NCI-H345 treated with DMSO at 0.1 percent for 48 hours (cell line): Measurements from ENCODE around the gene RSPH9.
A peak's percentile ranks its signal among the peaks of the same experiment; 100 is the strongest.
"Not testable (repeated sequence)": the region's sequence is repeated elsewhere in the genome, so short reads cannot be mapped to it uniquely, and the experiment has no call there.

Source experiments
- DNase-seq: peaks from one replicate; lab custom pipeline; 2025; ENCODE audit not compliant: unreplicated experiment; lab: John Stamatoyannopoulos, UW

Gene RSPH9

DNA sequence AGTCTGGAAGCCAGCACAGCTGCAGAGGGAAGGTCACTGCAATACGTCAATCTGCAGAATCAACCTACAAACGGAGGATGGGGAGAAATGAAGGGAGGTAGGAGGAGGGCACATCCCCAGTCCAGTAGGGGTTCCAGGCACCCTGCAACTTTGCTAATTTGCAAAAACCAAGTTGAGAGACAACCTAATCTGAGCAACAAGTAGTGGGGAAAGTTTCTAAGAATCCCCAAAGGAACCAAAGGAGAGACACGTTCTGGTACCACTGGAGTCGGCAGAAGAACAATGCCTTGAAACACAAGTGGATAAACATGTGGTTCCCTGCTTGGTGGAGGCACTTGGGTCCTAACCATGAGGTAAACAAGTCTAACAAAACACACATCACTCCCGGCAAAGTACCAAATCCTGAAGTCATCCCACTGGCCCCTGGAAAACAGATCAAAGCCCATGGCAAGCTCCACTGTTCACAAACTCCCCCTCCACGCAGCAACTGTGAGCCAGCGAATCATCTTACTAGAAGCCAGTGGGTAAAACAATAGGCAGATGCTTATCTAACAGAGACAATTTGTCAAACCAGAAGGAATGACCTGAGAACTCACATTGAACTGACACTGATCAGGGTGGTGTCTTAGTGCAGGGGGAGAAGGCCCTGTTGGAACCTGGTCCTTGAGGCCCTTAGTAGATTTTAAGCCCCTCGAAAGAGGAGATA, 38.0 kb downstream of the RSPH9 start:
- no peak for DNase-seq

- DNase-seq, result no peak
Measured at GRCh38 chr6:43683708-43684455, 39.0 kb downstream of the RSPH9 start.

DNA sequence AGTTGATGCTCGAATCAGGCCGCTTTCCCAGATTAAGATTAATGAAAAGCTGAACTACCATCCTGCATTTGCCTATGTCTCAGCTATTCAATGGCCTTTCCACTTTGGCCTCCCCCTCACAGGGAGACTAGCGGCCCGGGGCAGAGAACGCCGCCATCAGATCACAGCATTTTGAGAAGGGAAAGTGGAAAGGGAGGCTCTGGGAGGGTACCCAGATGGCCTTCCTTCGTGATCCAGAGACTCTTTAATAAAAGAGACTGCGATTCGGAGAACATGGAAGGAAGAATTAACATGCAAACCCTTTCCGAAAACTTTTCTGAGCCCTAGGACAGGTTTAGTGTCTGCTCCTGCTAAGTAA, 42.2 kb downstream of the RSPH9 start:
- DNase-seq, result no peak

DNA sequence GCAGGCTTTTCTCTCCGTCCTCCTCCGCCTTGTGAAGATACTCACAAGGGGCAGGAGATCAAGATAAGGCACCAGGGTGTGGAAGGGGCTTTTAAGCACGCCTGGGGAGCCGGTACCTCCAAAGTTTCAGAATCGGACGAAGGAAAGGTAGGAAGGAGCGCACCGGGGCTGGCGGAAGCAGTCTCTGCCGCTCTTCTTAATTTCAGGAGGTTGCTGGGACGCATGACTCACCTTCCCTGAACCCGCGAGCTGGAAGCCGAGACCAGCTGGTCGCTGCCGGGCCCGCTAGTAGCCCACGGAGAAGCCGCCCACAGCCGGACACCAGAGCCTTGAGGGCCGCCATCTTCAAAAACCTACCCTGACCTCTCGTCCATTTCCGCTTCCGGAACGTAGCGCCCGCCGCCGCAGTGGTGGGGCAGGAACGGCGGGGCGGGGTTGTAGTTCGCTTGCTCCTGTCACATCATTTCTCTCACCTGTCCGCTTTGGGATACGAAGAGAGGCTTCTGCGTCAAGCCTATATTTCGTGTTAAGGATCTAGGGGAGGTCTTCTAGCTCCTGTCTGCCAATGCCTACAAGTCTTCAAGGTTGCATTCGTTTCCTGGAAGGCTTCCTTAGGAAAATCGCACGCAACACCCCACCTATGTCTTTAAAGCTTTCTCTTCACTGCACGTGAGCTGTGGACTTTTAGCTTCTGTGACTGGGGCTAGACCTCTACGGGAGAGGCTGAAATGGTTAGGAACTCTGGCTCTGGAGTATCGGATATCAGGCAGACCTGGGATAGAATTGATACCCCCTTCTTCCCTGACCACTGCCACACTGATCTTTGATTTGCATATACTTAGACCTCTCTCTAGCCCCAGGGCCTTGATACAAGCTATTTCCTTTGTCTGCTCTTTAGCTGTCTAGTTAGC, 42.9 kb downstream of the RSPH9 start, which contains the start of gene MRPS18A:
MRPS18A (minus strand) TSS at position 355 of the 911 bp plus-strand sequence; CDS start at position 343, 12 bp downstream.
- peak; percentile 82 for DNase-seq

DNA sequence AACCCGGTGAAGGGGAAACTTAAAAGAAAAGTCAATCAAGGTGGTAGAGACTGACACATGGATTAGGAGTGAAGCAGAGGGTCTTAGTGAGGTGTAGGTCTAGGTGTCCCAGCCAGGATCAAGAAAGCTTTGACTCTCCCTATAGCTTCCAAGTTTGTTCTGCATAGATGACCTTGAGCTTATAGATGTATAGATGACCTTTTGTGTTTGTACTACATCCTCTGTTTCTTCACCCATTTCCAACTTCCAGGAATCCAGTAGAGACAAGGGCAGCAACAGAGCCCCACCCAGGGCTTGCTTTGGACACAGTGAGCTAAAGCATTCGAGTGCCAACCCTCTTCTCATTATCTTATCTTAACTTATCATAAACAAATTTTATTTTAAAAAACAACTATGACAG, 44.6 kb downstream of the RSPH9 start:
- DNase-seq, result no peak

- DNase-seq, result peak; percentile 37
Measured at GRCh38 chr6:43695215-43695966, 50.6 kb downstream of the RSPH9 start.

- peak; percentile 69 for DNase-seq
Measured at GRCh38 chr6:43695967-43696291, 51.1 kb downstream of the RSPH9 start.

GRCh38 chr6:43697421-43697820, 52.6 kb downstream of the RSPH9 start:
- DNase-seq, result no peak

GRCh38 chr6:43698584-43699349, 53.9 kb downstream of the RSPH9 start:
- no peak for DNase-seq

DNA sequence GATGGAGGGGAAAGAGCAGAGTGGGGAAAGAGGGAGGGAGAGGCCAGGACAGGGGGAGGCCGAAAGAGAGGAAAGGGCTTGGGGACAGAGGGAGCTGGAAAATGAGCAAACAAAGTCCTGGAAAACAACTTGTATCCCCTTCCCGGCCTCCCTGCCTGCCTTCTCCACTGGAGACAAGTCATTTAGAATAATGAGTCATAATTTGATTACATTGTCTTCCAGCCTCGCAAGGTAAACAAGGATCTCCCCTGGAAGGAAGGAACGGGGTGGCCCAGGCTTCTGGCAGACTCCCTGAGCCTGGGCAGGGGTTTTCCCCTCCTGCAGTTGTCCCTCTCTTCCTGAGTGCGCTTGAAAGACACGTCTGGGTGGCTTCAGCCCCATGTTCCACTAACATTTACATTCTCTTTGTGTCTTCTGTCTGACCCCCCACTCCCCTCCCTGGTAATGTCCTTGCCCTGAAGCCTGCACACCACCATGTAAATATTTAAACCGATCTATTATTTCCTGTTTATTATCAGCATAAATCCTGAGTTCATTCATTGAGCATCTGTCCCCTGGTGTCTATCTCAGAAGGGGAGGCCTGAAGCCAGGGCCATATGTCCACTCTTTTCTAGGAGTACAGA, 54.8 kb downstream of the RSPH9 start:
- no peak for DNase-seq

GRCh38 chr6:43700939-43701560, 56.2 kb downstream of the RSPH9 start:
- not testable (repeated sequence) for DNase-seq

DNA sequence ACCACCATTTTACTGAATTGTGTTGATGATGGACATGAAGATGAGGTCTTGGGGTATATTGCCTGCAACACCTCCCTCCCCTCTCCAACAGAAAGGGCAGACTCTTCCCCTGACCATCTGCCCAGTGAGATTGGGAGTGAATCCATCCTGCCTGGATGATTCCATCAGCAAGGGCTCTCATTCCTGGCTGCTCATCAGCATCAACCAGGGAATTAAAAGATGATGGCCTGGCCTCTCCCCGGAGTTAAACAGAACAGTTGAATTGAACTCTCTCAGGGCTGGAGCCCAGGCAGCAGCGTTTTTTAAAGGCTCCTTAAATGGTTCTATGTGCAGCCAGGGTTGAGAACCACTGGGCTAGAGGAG, 57.3 kb downstream of the RSPH9 start:
- DNase-seq, result no peak

- peak; percentile 51 for DNase-seq
Measured at GRCh38 chr6:43702534-43703440, 58.0 kb downstream of the RSPH9 start.

- DNase-seq, result no peak
Measured at GRCh38 chr6:43703512-43704429, 58.9 kb downstream of the RSPH9 start.

DNA sequence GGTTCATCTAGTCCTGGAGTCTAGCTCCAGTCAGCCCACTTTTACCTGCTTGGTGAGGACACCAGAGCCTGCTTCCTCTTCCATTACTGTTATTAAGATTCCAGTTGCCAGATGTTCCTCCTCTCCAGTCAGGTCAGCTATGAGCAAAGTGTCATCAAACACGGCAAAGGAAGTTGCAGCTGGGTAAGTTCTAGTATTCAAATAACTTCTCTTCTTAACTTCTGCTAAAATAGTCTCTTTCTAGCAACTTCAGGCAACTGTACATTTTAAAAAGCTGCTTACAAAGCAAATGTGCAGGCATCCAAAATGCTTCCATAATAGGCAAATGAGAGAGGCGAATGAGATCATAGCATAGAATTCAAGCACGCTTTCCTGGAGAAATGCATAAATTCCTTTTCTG, 61.2 kb downstream of the RSPH9 start:
- no peak for DNase-seq

DNA sequence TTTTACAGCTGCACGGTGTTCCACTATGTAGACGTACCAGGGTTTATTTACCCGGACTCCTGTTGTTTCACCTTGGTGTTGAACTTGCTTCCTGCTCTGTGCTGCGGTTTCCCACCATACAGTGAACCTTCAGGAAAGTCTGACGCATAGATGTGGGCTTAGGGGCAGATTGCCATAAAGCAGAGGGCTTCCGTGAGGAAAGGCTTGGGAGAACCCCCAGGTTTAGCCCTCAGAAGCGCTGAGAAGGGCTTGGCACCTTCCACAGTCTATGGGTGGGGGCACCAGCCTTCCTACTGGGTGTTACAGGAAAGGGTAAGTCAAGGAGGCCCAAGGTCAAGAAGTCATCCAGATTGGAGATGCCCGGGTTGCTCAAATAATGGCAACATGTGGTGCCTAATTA, 62.0 kb downstream of the RSPH9 start:
- DNase-seq, result no peak

- no peak for DNase-seq
Measured at GRCh38 chr6:43707269-43707668, 62.4 kb downstream of the RSPH9 start.
